Measurements from ENCODE around the gene TBC1D1.
A peak's percentile ranks its signal among the peaks of the same experiment; 100 is the strongest.

Gene TBC1D1

GRCh38 chr4:38179690-38180377 lies 288.9 kb downstream of the TBC1D1 start:
- DNase-seq: peak; percentile 83

- no peak for DNase-seq
Measured at GRCh38 chr4:38180456-38180855, 289.6 kb downstream of the TBC1D1 start.

- no peak for DNase-seq
Measured at GRCh38 chr4:38181286-38181685, 290.4 kb downstream of the TBC1D1 start.

- no peak for DNase-seq
Measured at GRCh38 chr4:38182334-38182998, 291.6 kb downstream of the TBC1D1 start.

GRCh38 chr4:38184404-38184803 lies 293.5 kb downstream of the TBC1D1 start:
- no peak for DNase-seq

- DNase-seq: no peak
Measured at GRCh38 chr4:38185406-38186144, 294.7 kb downstream of the TBC1D1 start.

GRCh38 chr4:38188136-38188535 lies 297.3 kb downstream of the TBC1D1 start:
- DNase-seq: no peak

- DNase-seq: no peak
Measured at GRCh38 chr4:38188631-38189101, 297.8 kb downstream of the TBC1D1 start.
